Hypothalamus (tissue), 51 donors: ENCODE data around the gene PBRM1.
"Not testable (repeated sequence)": the region's sequence is repeated elsewhere in the genome, so short reads cannot be mapped to it uniquely, and the experiment has no call there.

Experiments
- DNase-seq, 51 donors: peaks; one replicate each; lab custom pipeline; 2025; lab: John Stamatoyannopoulos, UW

Gene PBRM1

DNA sequence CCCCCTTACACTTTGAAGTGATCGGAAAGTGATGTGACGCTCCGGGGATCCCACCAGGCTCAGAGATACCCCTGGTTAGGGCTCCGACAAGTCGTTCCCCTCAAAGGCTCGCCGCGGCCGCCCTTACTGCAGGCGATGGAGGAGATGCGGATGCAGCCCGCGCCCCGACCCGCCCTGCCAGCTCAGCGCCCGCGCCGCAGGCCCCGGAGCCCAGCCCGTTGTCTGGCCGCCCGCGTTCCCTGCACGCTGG, 19.6 kb upstream of the PBRM1 start:
- peak in 5 of 51 donors; percentile 42 to 63 (median 50) for DNase-seq

GRCh38 chr3:52704611-52705437, 19.1 kb upstream of the PBRM1 start:
- peak in 5 of 51 donors; percentile 2 to 39 (median 22) for DNase-seq

DNA sequence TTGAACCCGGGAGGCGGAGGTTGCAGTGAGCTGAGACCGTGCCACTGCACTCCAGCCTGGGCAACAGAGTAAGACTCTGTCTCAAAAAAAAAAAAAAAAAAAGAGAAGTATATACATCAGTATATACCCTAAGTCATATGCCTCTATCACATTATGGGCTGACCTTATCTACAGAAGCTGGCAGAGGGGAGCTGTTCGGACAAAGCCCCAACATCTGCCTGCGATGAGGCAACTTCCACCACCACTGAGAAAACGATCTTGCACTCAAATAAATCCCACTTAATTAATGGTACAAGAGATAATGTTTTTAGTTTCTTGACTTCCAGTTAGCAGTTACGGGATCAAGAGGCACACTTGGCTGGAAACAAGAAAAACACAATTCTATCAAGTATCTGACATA, 17.6 kb upstream of the PBRM1 start:
- no peak for DNase-seq

DNA sequence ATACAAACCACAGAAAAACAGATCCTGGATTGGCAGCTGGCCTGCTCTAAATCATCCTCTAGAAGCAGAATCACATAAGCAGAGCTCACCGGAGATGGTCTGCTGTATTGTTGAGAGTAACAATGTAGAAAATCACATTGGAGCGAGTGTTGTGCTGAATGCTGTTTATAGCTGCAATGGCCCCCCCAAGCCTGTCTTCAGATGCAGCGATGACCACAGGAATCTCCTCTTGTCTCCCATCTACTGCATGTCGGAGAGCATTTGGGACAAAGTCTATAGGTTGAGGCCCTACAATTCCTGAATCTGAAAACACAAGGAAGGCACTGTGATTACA, 11.9 kb upstream of the PBRM1 start:
- no peak for DNase-seq

DNA sequence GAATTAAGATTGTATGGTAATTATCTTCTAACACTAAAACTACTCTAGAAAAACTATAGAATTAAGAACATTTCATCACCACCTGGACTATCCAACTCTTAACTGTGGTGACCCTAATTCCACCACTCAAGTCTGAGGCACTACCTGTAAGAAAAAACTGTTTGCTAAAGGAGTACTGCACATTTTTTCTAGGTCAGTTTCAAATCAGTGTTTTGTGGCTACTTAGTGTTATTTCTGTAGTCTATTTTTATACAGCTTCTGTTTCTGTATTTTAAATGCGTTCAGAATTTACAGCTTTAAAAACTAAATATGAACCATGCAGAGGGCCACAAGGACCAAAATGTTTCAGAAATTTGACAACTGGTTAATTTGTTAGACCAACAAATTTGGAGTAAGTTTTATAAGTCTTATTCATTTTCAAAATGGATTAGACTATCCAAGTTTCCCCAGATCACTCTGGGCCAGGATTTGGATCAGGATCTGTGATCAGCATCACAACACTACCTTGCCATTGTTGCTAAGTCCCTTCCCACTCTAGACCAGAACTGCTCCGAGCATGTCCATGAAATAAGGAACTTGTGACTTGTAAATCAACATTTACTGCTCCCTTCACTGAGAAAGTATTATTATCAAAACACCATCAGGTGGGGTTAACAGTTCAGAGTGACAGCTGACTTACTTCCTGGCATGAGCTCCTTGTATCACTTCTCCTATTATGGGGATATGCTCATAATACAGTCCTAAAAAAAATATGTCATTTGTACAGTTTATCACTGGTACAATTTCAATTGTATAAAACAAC, 11.3 kb upstream of the PBRM1 start:
- DNase-seq, result no peak

DNA sequence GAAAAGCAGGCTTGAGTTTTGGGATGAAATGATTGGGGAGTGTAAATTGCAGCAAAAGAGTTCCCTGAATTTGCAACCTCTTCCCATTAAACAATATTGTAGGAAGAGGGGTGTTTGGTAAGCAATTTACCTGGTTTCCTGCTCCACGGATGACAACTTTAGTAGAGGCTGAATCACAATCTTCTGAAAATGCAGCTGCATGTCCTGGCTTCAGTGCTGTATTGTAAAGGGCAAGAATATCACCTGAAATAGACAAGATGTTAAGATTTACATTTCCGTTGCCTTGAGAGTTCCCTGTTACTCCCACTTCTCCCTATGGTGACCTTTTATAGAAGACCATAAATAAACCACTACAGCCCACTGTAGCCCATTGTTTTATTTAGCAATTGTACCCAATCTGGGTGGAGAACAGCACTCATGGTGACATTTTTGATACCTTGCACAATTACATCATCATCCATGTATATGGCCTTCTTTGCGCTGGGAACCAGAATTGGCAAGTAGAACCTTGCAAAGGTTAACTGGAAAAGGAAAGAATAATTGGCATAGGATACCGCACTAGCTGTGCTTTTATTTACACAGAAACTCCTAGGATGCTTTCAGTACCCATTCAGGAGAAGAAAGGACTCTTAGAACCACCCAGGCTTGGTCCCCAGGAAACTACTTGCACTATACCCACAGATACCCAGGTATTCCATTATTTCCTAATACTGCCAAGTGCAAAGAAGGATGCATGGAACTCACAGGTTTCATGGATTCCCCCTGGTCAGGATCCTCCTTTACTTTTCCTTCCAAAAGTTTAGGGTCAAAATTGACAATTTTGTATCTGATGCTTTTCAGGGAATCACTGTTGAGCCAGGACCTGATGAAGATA, 10.3 kb upstream of the PBRM1 start:
- DNase-seq, result no peak

GRCh38 chr3:52694528-52695189, 8.9 kb upstream of the PBRM1 start:
- DNase-seq, result no peak

GRCh38 chr3:52693071-52693470, 7.4 kb upstream of the PBRM1 start:
- no peak for DNase-seq

DNA sequence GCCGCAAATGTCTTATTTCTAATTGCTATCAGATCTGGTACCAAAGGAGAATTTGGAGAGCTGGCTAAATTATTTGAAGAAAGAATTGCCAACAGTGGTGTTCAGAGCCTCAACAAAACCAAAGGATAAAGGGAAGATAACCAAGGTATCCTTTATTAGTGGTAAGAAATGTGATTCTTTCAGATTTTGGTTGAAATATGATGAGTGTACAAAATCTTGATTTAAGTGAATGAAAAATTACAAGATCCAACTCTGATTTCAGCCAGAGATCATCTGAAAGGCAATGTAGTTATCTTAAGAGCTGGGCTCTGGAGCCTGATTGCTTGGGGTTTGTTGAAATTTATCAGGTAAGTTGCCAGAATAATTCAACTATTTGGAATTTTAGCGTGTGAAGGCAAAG, 4.8 kb upstream of the PBRM1 start:
- DNase-seq, result no peak

DNA sequence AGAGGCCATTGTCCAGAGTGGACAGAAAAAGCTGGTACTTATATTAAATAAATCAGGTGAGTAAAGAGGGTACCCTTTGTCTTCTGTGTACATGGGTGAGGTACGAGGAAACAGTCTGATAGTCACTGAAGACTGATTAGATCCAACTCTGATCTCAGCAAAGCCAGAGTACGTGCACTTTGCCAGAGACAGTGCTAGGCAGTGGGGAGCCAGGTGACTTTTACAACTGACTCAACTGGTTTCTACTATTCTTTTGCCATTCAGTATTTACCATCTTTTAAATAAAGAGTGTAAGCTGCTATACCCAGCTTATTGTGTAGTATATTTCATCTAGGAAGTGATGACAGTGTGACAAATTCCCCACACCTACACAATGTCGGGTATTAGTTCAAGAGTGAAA, 3.4 kb upstream of the PBRM1 start:
- no peak for DNase-seq

DNA sequence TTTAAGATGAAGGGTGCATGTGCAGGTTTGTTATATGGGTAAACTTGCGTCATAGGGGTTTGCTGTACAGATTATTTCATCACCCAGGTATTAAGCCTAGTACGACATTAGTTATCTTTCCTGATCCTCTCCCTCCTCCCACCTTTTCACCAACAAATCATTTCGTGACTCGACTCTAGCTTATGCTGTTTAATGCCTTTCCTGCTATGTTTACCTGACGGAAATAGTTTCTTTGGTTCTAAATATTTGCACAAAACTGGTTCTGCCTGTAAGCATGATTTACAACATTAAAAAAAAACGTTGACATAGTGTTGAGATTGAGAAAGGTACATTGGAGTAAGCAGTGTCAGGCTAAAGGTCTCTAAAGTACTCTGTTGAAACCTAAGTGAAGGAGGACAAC, 2.6 kb upstream of the PBRM1 start:
- no peak for DNase-seq

DNA sequence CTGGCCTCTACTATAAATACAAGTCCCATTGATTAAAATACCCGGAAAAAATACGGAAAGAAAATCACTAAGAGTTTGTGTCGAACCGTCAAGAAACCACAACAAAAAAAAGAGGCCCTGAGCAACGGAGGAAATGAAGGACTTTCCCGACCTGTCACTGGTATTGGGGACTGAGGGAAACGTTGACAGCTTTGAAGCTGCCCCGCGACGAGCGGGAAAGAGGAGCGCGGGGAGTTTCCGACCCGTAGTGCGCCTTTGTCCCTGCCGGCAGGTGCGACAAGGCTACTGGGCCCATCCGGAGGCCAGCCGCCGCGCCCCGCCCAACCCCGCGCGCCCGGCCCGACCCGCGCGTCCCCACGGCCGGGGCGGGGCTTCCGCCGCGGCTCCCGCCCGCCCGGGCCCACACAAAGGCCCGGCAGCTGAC, 416 bp downstream of the PBRM1 start:
- DNase-seq, result peak in 43 of 51 donors; percentile 18 to 94 (median 84)

GRCh38 chr3:52684184-52684583, 1.5 kb downstream of the PBRM1 start:
- no peak for DNase-seq

GRCh38 chr3:52683611-52684010, 2.1 kb downstream of the PBRM1 start:
- DNase-seq, result no peak

- DNase-seq, result peak in 14 of 51 donors; percentile 1 to 31 (median 12)
These were observed 3.7 kb downstream of the PBRM1 start for GRCh38 chr3:52682016-52682415.

DNA sequence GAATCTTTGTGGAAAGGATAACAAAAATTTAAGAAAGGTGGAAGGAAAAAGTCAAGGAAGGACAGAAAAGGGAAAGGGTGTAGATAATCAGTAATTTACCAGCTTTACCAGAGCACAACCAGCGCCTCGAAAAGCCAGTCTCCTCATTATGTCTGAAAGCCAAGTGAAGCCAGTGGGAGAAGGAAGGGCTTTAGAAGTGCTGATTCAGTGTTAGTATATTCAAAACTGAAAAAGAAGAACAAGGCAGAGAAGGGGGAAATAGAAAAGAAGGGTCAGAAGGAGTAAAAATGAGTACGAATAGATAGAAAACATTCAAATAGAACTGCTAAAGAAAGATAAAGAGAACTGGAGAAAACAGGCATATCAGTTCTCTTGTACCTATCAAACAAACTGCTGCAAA, 4.1 kb downstream of the PBRM1 start:
- DNase-seq, result no peak

DNA sequence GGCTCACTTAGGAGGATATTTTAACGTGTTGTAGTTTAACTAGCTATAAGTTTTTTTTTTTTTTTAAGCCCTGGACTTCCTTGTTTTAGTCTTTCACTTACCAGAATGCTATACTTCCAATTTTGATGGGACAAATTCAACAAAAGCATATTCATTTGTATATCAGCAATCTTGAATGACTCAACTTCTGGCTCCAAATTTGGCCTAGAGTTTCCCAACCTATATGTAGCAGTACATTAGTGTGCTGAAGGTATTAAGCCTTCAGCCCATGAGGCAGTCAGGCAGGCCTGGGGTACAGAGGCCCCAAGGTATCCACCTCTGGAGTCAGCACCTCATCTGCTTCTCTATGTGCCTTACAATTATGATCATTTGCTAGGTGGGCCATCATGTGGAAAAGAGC, 5.9 kb downstream of the PBRM1 start:
- no peak for DNase-seq

GRCh38 chr3:52679199-52679538, 6.5 kb downstream of the PBRM1 start:
- no peak for DNase-seq

- no peak for DNase-seq
These were observed 7.2 kb downstream of the PBRM1 start for GRCh38 chr3:52678265-52679198.

- not testable (repeated sequence) for DNase-seq
These were observed 9.5 kb downstream of the PBRM1 start for GRCh38 chr3:52676201-52676600.
